HG02623 (cell line): ENCODE measurements around the gene SLC5A1.

Experiments used
- ATAC-seq: cut with Tn5 transposase; IDR thresholded peaks from one replicate; pipeline ENCODE4 v1.9.1; 2021; ENCODE audit warnings: moderate library complexity; ENCODE audit not compliant: unreplicated experiment

The SLC5A1 gene

GRCh38 chr22:32042924-32043323 lies at the start of gene SLC5A1:
Gene SLC5A1, plus strand, starts transcription at chr22:32043261. Its CDS starts 21 bp downstream, at chr22:32043282.
- ATAC-seq = no peak

- ATAC-seq = no peak
These were observed 48.0 kb upstream of the SLC5A1 start for GRCh38 chr22:31995046-31995445.

- ATAC-seq = no peak
These were observed 47.3 kb upstream of the SLC5A1 start for GRCh38 chr22:31995807-31996206.

- no peak for ATAC-seq
These were observed 44.2 kb upstream of the SLC5A1 start for GRCh38 chr22:31998784-31999385.

- ATAC-seq = no peak
These were observed 42.9 kb upstream of the SLC5A1 start for GRCh38 chr22:32000181-32000580.

- no peak for ATAC-seq
These were observed 37.6 kb upstream of the SLC5A1 start for GRCh38 chr22:32005453-32005852.

GRCh38 chr22:32013200-32013599 lies 29.9 kb upstream of the SLC5A1 start:
- ATAC-seq = no peak

- ATAC-seq = no peak
These were observed 27.0 kb upstream of the SLC5A1 start for GRCh38 chr22:32016081-32016480.

GRCh38 chr22:32018056-32018455 lies 25.0 kb upstream of the SLC5A1 start:
- no peak for ATAC-seq

GRCh38 chr22:32020117-32020516 lies 22.9 kb upstream of the SLC5A1 start:
- no peak for ATAC-seq

GRCh38 chr22:32021716-32022115 lies 21.3 kb upstream of the SLC5A1 start:
- no peak for ATAC-seq

- no peak for ATAC-seq
These were observed 19.7 kb upstream of the SLC5A1 start for GRCh38 chr22:32023251-32023827.

GRCh38 chr22:32024796-32025195 lies 18.3 kb upstream of the SLC5A1 start:
- ATAC-seq = no peak

GRCh38 chr22:32030518-32031247 lies 12.4 kb upstream of the SLC5A1 start:
- no peak for ATAC-seq

GRCh38 chr22:32031466-32031865 lies 11.6 kb upstream of the SLC5A1 start:
- no peak for ATAC-seq

- no peak for ATAC-seq
These were observed 8.8 kb upstream of the SLC5A1 start for GRCh38 chr22:32034275-32034674.

GRCh38 chr22:32037236-32037635 lies 5.8 kb upstream of the SLC5A1 start:
- ATAC-seq = no peak

GRCh38 chr22:32040324-32040904 lies 2.6 kb upstream of the SLC5A1 start:
- ATAC-seq = no peak

- no peak for ATAC-seq
These were observed 330 bp downstream of the SLC5A1 start for GRCh38 chr22:32043391-32043790.

GRCh38 chr22:32044477-32044876 lies 1.4 kb downstream of the SLC5A1 start:
- ATAC-seq = no peak

- ATAC-seq = no peak
These were observed 1.9 kb downstream of the SLC5A1 start for GRCh38 chr22:32044913-32045312.

GRCh38 chr22:32048069-32048468 lies 5.0 kb downstream of the SLC5A1 start:
- no peak for ATAC-seq
